Common myeloid progenitor, CD34-positive (primary cell): ENCODE data around the gene SFXN2.

Experiments used
- CTCF ChIA-PET: fragments of 350-600 bp; sonication (Branson Sonifier 250); formaldehyde crosslinking; loops from one replicate; lab custom pipeline; 2021; ENCODE audit warnings: antibody characterized with exemption; lab: Charles Lee
- POLR2A ChIA-PET: fragments of 350-600 bp; sonication (Branson Sonifier 250); formaldehyde crosslinking; loops from one replicate; lab custom pipeline; 2021; ENCODE audit warnings: antibody characterized with exemption; lab: Charles Lee
- DNase-seq, 3 donors: peaks; one replicate each; pipeline versions ENCODE4 v3.0.0 to v3.0.0-alpha.2; 2013
- H3K27ac ChIP-seq, 2 experiments: 1 replicate in 1 of 2; 2 replicates in 1 of 2; pipeline ENCODE4 v1.7.0; 2013; ENCODE audit warnings: inconsistent platforms in 2 of 2, low read length in 2 of 2, mild to moderate bottlenecking in 2 of 2, low read depth in 1 of 2, moderate library complexity in 1 of 2; ENCODE audit not compliant: severe bottlenecking in 2 of 2, insufficient read depth in 1 of 2, poor library complexity in 1 of 2
- H3K27me3 ChIP-seq, 5 experiments: replicated peaks in 2 of 5; 1 replicate in 3 of 5; 2 replicates in 2 of 5; pipeline versions ENCODE4 v1.6.1 to v1.7.0; 2013; ENCODE audit warnings: low read length in 4 of 5, mild to moderate bottlenecking in 2 of 5, moderate library complexity in 2 of 5, inconsistent platforms in 1 of 5; ENCODE audit not compliant: insufficient read depth in 5 of 5, control insufficient read depth in 4 of 5
- H3K36me3 ChIP-seq, 4 experiments: 1 replicate in 2 of 4; 2 replicates in 2 of 4; pipeline versions ENCODE4 v1.6.1 to v1.7.0; 2013; ENCODE audit warnings: low read length in 3 of 4, control low read depth in 1 of 4, mild to moderate bottlenecking in 1 of 4; ENCODE audit not compliant: control insufficient read depth in 4 of 4, insufficient read depth in 4 of 4
- H3K4me1 ChIP-seq, 4 experiments: 1 replicate in 3 of 4; 2 replicates in 1 of 4; pipeline versions ENCODE4 v1.6.1 to v1.7.1; 2013; ENCODE audit warnings: low read length in 3 of 4, mild to moderate bottlenecking in 3 of 4, control low read depth in 1 of 4, inconsistent platforms in 1 of 4, moderate library complexity in 1 of 4; ENCODE audit not compliant: control insufficient read depth in 4 of 4, insufficient read depth in 4 of 4; ENCODE audit errors: control extremely low read depth in 1 of 4
- H3K4me3 ChIP-seq, 7 experiments: 1 replicate in 4 of 7; 2 replicates in 3 of 7; pipeline versions ENCODE4 v1.5.1 to v1.7.0; 2013; ENCODE audit warnings: mild to moderate bottlenecking in 7 of 7, low read length in 6 of 7, moderate library complexity in 6 of 7, inconsistent platforms in 2 of 7, low read depth in 2 of 7, control low read depth in 1 of 7; ENCODE audit not compliant: insufficient read depth in 4 of 7, control insufficient read depth in 1 of 7; ENCODE audit errors: extremely low read depth in 1 of 7
- H3K9me3 ChIP-seq, 5 experiments: 1 replicate in 4 of 5; 2 replicates in 1 of 5; pipeline versions ENCODE4 v1.6.1 to v1.7.1; 2013; ENCODE audit warnings: low read length in 4 of 5, mild to moderate bottlenecking in 2 of 5, inconsistent platforms in 1 of 5, low read depth in 1 of 5, moderate library complexity in 1 of 5; ENCODE audit not compliant: control insufficient read depth in 4 of 5, insufficient read depth in 2 of 5; ENCODE audit errors: control extremely low read depth in 1 of 5
- WGBS: methylation state at CpG from one replicate; pipeline ENCODE4 v1.1.5; 2013; ENCODE audit not compliant: insufficient coverage; 5-methylcytosine and 5-hydroxymethylcytosine counted together

Gene SFXN2

DNA sequence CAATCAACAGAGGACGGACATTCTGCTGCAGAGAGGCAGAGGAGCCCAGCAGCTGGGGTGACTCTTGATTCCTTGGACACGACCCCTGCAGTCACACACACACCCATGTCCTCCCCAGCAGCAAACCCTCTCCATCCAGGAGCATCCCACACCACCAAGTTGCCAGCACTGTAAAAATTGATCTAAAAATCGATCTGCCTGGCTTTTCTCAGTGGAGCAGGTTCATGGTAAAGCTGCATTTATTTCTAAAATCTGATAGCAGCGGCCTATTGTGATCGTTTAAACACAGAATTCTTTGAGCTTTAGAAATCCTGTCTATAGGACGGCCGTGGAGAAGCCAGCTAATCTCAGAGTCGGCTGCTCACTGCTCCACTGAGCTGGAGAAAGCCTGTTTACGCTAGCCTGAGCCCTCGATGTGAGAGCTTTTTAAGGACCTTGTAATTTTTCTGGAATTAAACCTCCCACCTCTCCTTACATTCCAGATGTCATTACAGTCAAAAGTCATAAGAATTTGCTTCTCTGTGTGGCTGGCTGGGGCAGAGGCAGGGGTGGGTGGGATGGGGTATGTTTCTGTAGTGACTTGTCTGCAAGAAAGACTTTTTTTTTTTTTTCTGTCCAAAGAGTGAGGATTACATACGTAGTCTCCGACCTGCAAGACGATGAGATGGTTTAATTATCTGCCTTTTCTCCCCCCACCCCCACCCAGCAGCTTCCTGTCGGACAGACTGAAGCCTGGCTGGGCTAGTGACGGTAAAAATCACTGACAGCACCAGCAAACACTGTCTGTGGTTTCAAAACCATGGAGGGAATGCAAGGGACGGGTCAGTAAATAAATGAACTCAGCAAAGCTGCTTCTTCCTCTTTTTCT is 38.5 kb upstream of the SFXN2 start:
- Histone ChIP-seq H3K4me1 (peaks cover 28 to 69% (median 54%) of the 10 kb centered on the region in 4 experiments), H3K36me3 (peaks cover 0 to 2% (median 0%) of the 10 kb centered on the region in 4 experiments), H3K9me3 (no peaks in the 10 kb centered on the region), H3K27me3 (no peaks in the 10 kb centered on the region), H3K4me3 (peak overlapping the region in 3 of 7 experiments; percentile 22 to 63 (median 32)), H3K27ac (no peak overlapping the region)
- 62% methylated on average over 9 of the region's 16 CpGs for WGBS
- ChIA-PET POLR2A (interaction anchor here (0.6 to 1.4 kb wide), 5 partner anchors 15 to 1676 kb away, joined by 3 to 5 read pairs (median 4); partner anchors contain the start of gene LZTS2), CTCF (interaction anchor here (0.6 to 8.8 kb wide), 11 partner anchors 12 to 100 kb away, joined by 3 to 98 read pairs (median 3); partner anchors contain the start of genes ARL3 and SFXN2)
- DNase-seq = peak; percentile 47 to 79 (median 72)

DNA sequence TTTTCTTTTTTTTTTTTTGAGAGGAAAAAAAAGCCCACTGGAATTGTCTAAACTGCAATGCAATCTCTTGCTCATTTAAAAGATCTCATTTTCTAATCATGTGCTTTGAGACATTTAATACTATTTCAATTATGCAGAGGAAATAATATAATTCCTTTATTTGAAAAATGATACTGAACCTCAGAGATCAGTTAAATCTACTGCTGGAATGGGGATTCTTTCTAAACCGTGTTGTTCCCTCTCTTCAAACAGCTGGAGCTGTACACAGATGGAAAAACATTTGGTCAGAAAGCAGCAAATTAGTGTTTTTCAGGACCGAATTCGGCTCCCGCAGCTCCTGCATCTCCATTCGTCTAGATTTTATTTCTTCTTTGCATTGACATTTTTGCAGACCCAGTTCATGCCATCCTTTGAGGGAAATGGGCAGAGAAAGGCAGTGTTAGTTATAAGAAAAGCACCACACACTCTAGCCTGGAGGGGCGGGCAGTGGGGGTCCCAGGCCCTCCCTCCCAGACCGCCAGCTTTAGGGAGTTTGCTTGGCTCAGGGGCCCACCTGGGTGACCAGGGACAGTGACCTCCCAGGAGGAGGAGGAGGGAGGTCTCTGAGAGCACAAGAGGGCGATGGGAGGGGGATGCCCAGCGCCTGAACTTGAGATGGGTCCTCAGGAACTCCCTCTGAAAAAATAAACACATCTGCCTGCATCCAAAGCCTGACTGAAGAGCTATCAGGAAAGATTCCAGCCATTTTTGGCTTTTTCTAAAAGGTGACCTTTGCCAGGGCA is 37.7 kb upstream of the SFXN2 start:
- Histone ChIP-seq H3K4me1 (peaks cover 28 to 67% (median 54%) of the 10 kb centered on the region in 4 experiments), H3K36me3 (peaks cover 0 to 3% (median 1%) of the 10 kb centered on the region in 4 experiments), H3K27ac (no peak overlapping the region), H3K4me3 (peak overlapping the region in 2 of 7 experiments; percentile 32 to 63), H3K27me3 (no peaks in the 10 kb centered on the region), H3K9me3 (no peaks in the 10 kb centered on the region)
- 79% methylated on average over 8 of the region's 9 CpGs for WGBS
- no peak for DNase-seq
- ChIA-PET POLR2A (interaction anchor here (0.6 to 1.4 kb wide), 4 partner anchors 16 to 1677 kb away, joined by 3 to 5 read pairs (median 4); partner anchors contain the start of gene LZTS2), CTCF (interaction anchor here (0.6 to 8.8 kb wide), 7 partner anchors 11 to 94 kb away, joined by 3 to 98 read pairs (median 15); partner anchors contain the start of genes ARL3 and SFXN2)

DNA sequence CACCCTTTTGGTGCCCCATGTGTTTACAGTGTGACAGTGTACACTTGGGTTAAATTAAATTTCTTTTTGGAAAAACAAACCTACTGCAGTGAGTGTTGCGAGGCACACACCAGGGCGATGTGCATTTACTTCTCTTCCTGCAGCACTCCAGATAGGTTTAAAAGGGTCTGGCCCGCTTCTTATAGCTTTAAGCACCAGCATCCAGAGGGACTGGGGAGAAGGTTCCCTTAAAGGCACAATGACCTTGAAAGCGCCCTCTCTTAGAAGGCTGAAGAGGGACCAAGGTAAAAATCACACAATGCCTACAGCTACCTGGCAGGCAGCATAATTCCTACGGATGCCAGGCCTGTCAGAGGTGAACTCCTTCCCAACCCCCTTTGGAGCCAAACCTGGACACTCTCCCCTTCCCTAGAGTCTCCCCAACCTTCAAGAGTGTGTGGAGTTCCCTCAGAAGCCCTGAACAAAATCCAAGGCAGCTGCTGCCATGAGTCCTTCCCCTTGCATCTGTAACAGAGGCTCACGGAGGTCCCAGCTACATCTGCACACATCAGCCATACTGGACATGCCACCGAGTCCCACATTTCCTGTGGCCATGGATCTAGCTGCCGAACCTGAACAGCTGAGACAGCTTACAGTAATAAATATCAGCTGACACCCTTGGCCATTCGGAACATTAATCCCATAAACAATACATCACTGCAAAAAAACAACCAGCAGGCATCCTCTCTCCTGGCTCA is 36.9 kb upstream of the SFXN2 start:
- H3K4me3 ChIP-seq = no peak overlapping the region
- H3K27ac ChIP-seq = no peak overlapping the region
- no peak for DNase-seq
- WGBS = 97% methylated on average over 9 of the region's 9 CpGs
- ChIA-PET POLR2A (no interaction called here), CTCF (interaction anchor here (0.7 to 8.8 kb wide), 10 partner anchors 10 to 224 kb away, joined by 3 to 98 read pairs (median 7); partner anchors contain the start of genes ARL3 and SFXN2)
- H3K36me3 ChIP-seq = peaks cover 0 to 3% (median 3%) of the 10 kb centered on the region in 4 experiments
- H3K27me3 ChIP-seq = no peaks in the 10 kb centered on the region
- H3K9me3 ChIP-seq = no peaks in the 10 kb centered on the region
- peaks cover 28 to 65% (median 54%) of the 10 kb centered on the region in 4 experiments for H3K4me1 ChIP-seq

DNA sequence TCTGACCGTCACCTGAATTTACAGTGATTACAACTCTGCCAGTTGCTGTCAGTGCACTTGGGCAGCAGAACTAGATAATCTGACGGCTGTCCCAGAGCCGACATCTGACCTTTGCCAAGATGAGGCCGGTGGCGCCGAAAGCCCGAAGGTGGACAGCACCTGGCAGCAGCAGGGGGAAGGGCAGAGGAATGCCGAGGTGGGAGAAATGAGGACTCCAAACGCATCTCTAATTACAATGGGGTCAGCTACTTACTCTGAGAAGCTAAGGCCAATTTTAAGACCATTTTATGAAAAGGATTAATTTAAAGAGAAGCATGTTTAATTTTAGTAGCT is 36.4 kb upstream of the SFXN2 start:
- H3K36me3 ChIP-seq = peaks cover 0 to 3% (median 3%) of the 10 kb centered on the region in 4 experiments
- DNase-seq = no peak
- H3K4me3 ChIP-seq = no peak overlapping the region
- POLR2A ChIA-PET = no interaction called here
- 99% methylated on average over 9 of the region's 9 CpGs for WGBS
- H3K27ac ChIP-seq = no peak overlapping the region
- H3K4me1 ChIP-seq = peaks cover 28 to 61% (median 50%) of the 10 kb centered on the region in 4 experiments
- no peaks in the 10 kb centered on the region for H3K27me3 ChIP-seq
- CTCF ChIA-PET = interaction anchor here (0.6 to 8.8 kb wide), 13 partner anchors 10 to 224 kb away, joined by 3 to 98 read pairs (median 7); partner anchors contain the start of genes ARL3, SFXN2 and TRIM8
- H3K9me3 ChIP-seq = no peaks in the 10 kb centered on the region

DNA sequence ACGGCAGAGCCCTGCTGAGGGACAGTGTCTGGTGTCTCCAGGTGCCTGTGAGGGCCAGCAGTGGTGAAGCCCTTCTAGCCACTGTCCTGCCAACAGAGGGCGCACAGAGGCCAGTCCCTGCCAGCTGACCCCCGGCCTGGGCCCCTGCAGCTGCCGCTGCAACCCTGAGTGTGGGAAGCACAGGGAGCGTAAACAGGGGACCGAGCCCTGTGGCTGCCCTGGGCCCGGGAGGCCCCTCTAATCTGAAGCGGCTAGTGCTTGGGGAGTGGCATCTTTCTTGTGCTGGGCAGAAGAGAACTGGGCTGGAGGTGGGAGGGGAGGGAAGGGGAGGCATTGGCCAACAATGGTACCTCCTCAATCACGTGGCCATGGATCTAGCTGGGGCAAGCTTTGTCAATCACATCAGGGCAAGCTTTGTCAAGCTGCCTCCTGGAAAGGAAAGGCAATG is 35.6 kb upstream of the SFXN2 start:
- H3K4me3 ChIP-seq = peak overlapping the region in 2 of 7 experiments; percentile 26 to 38
- WGBS = 13% methylated on average over 7 of the region's 9 CpGs
- POLR2A ChIA-PET = no interaction called here

DNA sequence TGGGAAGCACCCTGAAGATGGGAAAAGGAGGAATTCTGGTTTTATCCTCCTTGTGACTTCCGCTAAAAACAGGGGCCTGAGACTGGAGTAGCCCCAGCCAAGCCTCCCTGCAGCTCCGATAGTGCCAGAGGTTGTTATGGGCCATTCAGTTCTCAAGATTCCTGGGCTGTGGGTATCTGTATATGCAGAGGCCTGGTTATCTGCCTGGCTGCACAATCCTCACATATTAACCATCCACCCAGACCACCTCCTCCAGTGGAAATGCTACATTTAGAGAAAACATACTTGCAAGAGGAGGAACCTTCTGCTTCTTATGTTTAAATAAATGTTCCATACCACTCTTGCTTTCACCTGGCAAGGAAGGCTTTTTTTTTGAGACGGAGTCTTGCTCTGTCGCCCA is 34.8 kb upstream of the SFXN2 start:
- ChIA-PET CTCF (interaction anchor here (1.0 to 8.8 kb wide), 10 partner anchors 8 to 222 kb away, joined by 5 to 98 read pairs (median 10); partner anchors contain the start of genes ARL3, SFXN2 and TRIM8), POLR2A (no interaction called here)
- Histone ChIP-seq H3K4me1 (peaks cover 21 to 48% (median 35%) of the 10 kb centered on the region in 4 experiments), H3K9me3 (no peaks in the 10 kb centered on the region), H3K27ac (no peak overlapping the region), H3K27me3 (no peaks in the 10 kb centered on the region), H3K4me3 (no peak overlapping the region), H3K36me3 (peaks cover 0 to 3% (median 3%) of the 10 kb centered on the region in 4 experiments)
- WGBS = 100% methylated on average over 3 of the region's 4 CpGs
- DNase-seq = no peak

More for the DNA sequence above, 35.6 kb upstream of the SFXN2 start:
- peak; percentile 32 to 42 (median 33) for DNase-seq
- no peaks in the 10 kb centered on the region for H3K27me3 ChIP-seq
- H3K36me3 ChIP-seq = peaks cover 0 to 3% (median 3%) of the 10 kb centered on the region in 4 experiments
- CTCF ChIA-PET = interaction anchor here (1.0 to 8.8 kb wide), 13 partner anchors 9 to 223 kb away, joined by 3 to 98 read pairs (median 7); partner anchors contain the start of genes ARL3, SFXN2 and TRIM8
- peaks cover 23 to 56% (median 42%) of the 10 kb centered on the region in 4 experiments for H3K4me1 ChIP-seq
- H3K27ac ChIP-seq = no peak overlapping the region
- H3K9me3 ChIP-seq = no peaks in the 10 kb centered on the region
